AG04450 (cell line): ENCODE results near the gene EXOC6B. TPM values are rescaled to one million over a fixed set of nuclear protein-coding genes. Genes with fewer than 3 reads are reported as not detected.

ENCODE experiments used
- CTCF ChIA-PET: fragments of 300-600, 350-600 bp; formaldehyde crosslinking; extraction: SDS; loops from one replicate; lab custom pipeline; 2022; ENCODE audit warnings: antibody characterized with exemption, inconsistent platforms; lab: Charles Lee
- POLR2A ChIA-PET: fragments of 350-600 bp; formaldehyde crosslinking; extraction: SDS; loops from one replicate; lab custom pipeline; 2021; ENCODE audit warnings: antibody characterized with exemption, inconsistent platforms; lab: Yijun Ruan, JAX
- DNase-seq: peaks from one replicate; pipeline ENCODE4 v3.0.0-alpha.2; 2011; ENCODE audit warnings: low read depth, low spot score
- H3K27ac ChIP-seq: one replicate; pipeline ENCODE4 v1.5.1; 2012; ENCODE audit warnings: low read depth, low read length, control low read depth
- H3K27me3 ChIP-seq: one replicate; pipeline ENCODE4 v1.6.0; 2012; ENCODE audit warnings: low read length; ENCODE audit not compliant: control insufficient read depth, insufficient read depth
- H3K4me3 ChIP-seq: 2 replicates; pipeline ENCODE4 v1.5.1; 2011; ENCODE audit warnings: mild to moderate bottlenecking, low read depth, low read length, control low read depth
- H3K9me3 ChIP-seq: 2 replicates; pipeline ENCODE4 v1.5.1; 2012; ENCODE audit warnings: low read length; ENCODE audit not compliant: control insufficient read depth, insufficient read depth
- polyA plus RNA-seq: library from polyadenylated mRNA; depleted of rRNA; stranded (reverse); fragments of >200 nt; gene quantifications from 2 replicates; pipeline ENCODE4 v1.2.3, GENCODE V29; 2011
- TF ChIP-seq, protein P1 (sequence below): IDR thresholded peaks from 2 replicates; pipeline ENCODE4 v1.5.1; 2011; ENCODE audit warnings: low read depth, low read length, control low read depth, inconsistent platforms

Gene EXOC6B
- polyA plus RNA-seq, 1 experiment = 28.7 TPM

DNA sequence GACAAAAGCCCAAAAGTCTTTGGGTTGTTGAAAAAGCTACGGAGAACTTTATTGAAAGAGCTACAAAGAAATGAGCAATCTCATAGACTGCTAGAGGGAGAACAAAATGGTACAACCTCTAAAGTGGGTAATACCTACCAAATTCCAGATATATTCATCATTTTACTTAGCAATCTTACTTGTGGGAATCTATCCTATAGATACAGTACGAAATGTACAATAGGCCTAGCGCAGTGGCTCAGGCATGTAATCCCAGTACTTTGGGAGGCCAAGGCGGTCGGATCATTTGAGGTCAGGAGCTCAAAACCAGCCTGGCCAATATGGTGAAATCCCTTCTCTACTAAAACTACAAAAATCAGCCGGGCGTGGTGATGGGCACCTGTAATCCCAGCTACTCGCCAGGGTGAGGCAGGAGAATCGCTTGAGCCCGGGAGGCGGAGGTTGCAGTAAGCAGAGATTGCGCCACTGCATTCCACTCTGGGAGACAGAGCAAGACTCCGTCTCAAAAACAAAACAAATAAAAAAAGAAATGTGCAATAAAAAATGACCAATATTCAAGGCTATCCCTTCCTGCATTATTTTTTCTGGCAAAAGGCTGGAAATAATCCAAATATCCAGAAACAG lies 10.1 kb downstream of the EXOC6B start:
- Histone ChIP-seq H3K9me3 (0 out of 2 replicates have a peak, but pooled peaks cover 3% of the 10 kb centered on the region), H3K4me3 (no peak overlapping the region), H3K27me3 (no peaks in the 10 kb centered on the region), H3K27ac (no peak overlapping the region)
- no peak for DNase-seq
- TF ChIP-seq, protein P1, sequence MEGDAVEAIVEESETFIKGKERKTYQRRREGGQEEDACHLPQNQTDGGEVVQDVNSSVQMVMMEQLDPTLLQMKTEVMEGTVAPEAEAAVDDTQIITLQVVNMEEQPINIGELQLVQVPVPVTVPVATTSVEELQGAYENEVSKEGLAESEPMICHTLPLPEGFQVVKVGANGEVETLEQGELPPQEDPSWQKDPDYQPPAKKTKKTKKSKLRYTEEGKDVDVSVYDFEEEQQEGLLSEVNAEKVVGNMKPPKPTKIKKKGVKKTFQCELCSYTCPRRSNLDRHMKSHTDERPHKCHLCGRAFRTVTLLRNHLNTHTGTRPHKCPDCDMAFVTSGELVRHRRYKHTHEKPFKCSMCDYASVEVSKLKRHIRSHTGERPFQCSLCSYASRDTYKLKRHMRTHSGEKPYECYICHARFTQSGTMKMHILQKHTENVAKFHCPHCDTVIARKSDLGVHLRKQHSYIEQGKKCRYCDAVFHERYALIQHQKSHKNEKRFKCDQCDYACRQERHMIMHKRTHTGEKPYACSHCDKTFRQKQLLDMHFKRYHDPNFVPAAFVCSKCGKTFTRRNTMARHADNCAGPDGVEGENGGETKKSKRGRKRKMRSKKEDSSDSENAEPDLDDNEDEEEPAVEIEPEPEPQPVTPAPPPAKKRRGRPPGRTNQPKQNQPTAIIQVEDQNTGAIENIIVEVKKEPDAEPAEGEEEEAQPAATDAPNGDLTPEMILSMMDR = no peak
- CTCF ChIA-PET = interaction anchor here (0.5 to 2.6 kb wide), 5 partner anchors 9 to 1484 kb away, joined by 3 to 11 read pairs (median 5); partner anchors contain the start of gene ZNF638
- POLR2A ChIA-PET = interaction anchor here (0.6 kb wide), 1 partner anchor 61 kb away, joined by 3 read pairs; no protein-coding TSS in a partner anchor

DNA sequence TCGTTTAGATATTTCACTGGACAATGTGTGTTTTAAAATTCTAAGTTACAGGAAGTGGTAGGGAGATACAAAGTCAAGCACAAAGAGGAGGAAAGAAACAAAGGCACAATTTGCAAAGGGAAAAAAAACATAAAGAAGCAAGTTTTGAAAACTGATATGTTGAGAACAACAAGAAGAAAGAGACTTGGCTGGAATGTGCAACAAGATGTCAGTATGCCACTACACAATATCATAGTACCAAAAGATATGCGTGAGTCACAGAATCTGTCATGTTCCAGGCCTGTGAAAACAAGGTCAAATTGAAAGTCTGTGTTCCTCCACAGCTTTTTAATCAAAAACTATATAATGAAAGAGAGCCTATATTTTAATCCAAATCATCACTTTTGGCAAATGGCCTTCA lies 12.0 kb downstream of the EXOC6B start:
- DNase-seq = no peak

DNA sequence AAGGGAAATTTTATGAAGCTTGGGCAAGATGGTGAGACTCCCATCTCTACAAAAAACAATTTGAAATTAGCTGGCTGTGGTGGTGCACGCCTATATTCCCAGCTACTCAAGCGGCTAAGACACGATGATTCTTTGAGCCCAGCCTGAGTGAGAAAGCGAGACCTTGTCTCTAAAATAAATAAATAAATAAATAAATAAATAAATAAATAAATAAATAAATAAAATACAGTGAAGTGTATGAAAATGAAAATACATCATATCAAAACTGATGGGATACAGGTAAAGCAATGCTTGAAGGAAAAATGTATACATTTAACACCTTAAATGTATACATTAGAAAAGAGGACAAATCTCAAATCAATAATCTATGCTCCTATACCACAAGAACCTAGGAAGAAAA lies 15.7 kb downstream of the EXOC6B start:
- TF ChIP-seq, protein P1 = no peak
- POLR2A ChIA-PET = no interaction called here

More for the DNA sequence above, 12.0 kb downstream of the EXOC6B start:
- ChIA-PET CTCF (interaction anchor here (0.6 kb wide), 1 partner anchor 46 kb away, joined by 3 read pairs; no protein-coding TSS in a partner anchor), POLR2A (no interaction called here)
- TF ChIP-seq, protein P1 = no peak
- H3K9me3 ChIP-seq = peaks cover 4% of the 10 kb centered on the region; the same call in 1 of the 2 replicates
- no peaks in the 10 kb centered on the region for H3K27me3 ChIP-seq
- H3K27ac ChIP-seq = no peak overlapping the region
- H3K4me3 ChIP-seq = no peak overlapping the region

DNA sequence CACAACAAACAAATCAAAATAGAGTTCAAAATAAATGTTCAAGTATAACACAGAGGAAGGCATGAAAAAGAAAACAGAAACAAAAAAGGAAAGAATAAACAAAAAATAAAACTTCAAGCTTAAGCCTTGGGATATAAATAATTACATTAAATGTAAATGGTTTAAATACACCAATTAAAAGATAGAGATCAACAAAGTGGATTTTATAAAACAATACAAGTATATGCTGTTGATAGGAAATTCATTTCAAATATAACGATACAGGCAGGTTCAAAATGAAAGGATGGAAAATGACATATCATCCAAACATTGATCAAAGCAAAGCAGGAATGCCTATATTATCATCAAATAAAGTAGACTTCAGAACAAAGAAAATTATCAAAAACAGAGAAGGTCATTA lies 16.7 kb downstream of the EXOC6B start:
- TF ChIP-seq, protein P1 = no peak
- no peak for DNase-seq
- Histone ChIP-seq H3K27me3 (no peaks in the 10 kb centered on the region), H3K4me3 (no peak overlapping the region), H3K27ac (no peak overlapping the region), H3K9me3 (peaks cover 6% of the 10 kb centered on the region; the same call in 1 of the 2 replicates)
- CTCF ChIA-PET = no interaction called here
- POLR2A ChIA-PET = no interaction called here

More for the DNA sequence above, 15.7 kb downstream of the EXOC6B start:
- Histone ChIP-seq H3K27me3 (no peaks in the 10 kb centered on the region), H3K9me3 (peaks cover 6% of the 10 kb centered on the region; the same call in 1 of the 2 replicates), H3K27ac (no peak overlapping the region), H3K4me3 (no peak overlapping the region)
- DNase-seq = no peak
- CTCF ChIA-PET = interaction anchor here (0.6 kb wide), 1 partner anchor 1299 kb away, joined by 3 read pairs; no protein-coding TSS in a partner anchor

DNA sequence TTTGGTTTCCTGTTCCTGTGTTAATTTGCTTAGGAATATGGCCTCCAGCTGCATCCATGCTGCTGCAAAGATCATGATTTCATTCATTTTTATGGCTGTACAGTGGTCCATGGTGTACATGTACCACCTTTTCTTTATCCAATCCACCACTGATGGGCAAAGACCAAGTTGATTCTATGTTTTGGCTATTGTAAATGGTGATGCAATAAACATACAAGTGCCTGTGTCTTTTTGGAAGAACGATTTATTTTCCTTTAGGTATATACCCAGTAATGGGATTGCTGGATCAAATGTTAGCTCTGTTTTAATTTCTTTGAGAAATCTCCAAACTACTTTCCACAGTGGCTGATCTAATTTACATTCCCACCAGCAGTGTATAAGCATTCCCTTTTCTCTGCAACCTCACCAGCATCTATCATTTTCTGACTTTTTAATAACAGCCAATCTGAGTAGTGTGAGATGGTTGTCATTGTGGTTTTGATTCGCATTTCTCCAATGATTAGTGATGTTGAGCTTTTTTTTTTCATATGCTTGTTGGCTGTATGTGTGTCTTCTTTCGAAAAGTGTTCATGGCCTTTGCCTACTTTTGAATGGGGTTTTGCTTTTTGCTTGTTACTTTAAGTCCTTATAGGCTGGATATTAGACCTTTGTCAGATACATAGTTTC lies 19.4 kb downstream of the EXOC6B start:
- TF ChIP-seq, protein P1 = no peak
- no peaks in the 10 kb centered on the region for H3K27me3 ChIP-seq
- ChIA-PET CTCF (interaction anchor here (0.6 to 1.0 kb wide), 3 partner anchors 10 to 56 kb away, joined by 3 read pairs; no protein-coding TSS in a partner anchor), POLR2A (no interaction called here)
- H3K9me3 ChIP-seq = peaks cover 6% of the 10 kb centered on the region; the same call in 1 of the 2 replicates
- H3K4me3 ChIP-seq = no peak overlapping the region
- no peak for DNase-seq
- no peak overlapping the region for H3K27ac ChIP-seq
